ENCODE measurements around the gene TERC. TPM values are rescaled to one million over a fixed set of nuclear protein-coding genes. Genes with fewer than 3 reads are reported as not detected.
"Not testable (repeated sequence)": the region's sequence is repeated elsewhere in the genome, so short reads cannot be mapped to it uniquely, and the experiment has no call there.

TERC gene
- total RNA-seq, 4 donors from 2014 or later, result 19.1 to 93.6 (median 63.7) TPM

DNA sequence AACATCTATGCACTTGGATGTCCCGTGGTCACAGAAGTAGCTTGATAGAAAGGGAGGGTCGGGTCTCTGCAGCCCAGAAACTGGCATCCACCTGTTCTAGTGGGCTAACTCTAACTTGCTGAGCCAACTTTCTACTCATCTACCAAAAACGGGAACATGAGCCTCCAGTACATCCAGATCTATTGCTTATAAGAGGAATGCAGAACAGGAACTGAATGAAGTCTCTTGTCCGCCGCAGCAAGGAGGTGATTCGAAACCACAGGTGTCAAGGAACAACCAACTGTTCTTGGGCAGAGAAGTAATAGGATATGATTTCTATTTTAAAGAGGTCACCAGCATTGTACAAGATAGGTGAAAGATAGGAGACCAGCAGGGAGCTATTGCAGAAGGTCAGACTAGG lies 17.9 kb downstream of the TERC start:
- H3K4me1 ChIP-seq, result peaks cover 0 to 6% (median 3%) of the 10 kb centered on the region in 4 donors
- peaks cover 0 to 13% (median 0%) of the 10 kb centered on the region in 4 donors for H3K27me3 ChIP-seq
- no peak overlapping the region for H3K4me3 ChIP-seq
- 68% methylated on average over 6 of the region's 6 CpGs for WGBS
- H3K9me3 ChIP-seq, result no peaks in the 10 kb centered on the region
- intact Hi-C loops (cut with DNase I), result loop anchor here (5.0 to 10.0 kb wide), 3 partner anchors 80 to 882 kb away; no protein-coding TSS in a partner anchor
- no peak for TF ChIP-seq EP300 (IDR thresholded peaks at IDR 0.05)
- no peak for TF ChIP-seq POLR2A (IDR thresholded peaks at IDR 0.05; ENCODE audit: low read depth)
- TF ChIP-seq CTCF (IDR thresholded peaks at IDR 0.05), result no peak
- no peak for TF ChIP-seq POLR2AphosphoS5 (IDR thresholded peaks at IDR 0.05)
- H3K27ac ChIP-seq (replicated peaks in 1 of 4), result no peak overlapping the region
- no peaks in the 10 kb centered on the region for H3K36me3 ChIP-seq
- no peak for DNase-seq (ENCODE audit: extremely low spot score)

GRCh38 chr3:169744366-169745054 lies 20.4 kb downstream of the TERC start:
- whole genome bisulfite sequencing, result 81% methylated on average over 1 of the region's 1 CpG
- no peak for DNase-seq (ENCODE audit: extremely low spot score)
- peaks cover 0 to 6% (median 3%) of the 10 kb centered on the region in 4 donors for H3K4me1 ChIP-seq
- no peak overlapping the region for H3K27ac ChIP-seq (replicated peaks in 1 of 4)
- peaks cover 0 to 9% (median 0%) of the 10 kb centered on the region in 4 donors for H3K27me3 ChIP-seq
- TF ChIP-seq CTCF (IDR thresholded peaks at IDR 0.05), result peak; percentile 47 to 60 (median 56)
- no peak for TF ChIP-seq POLR2AphosphoS5 (IDR thresholded peaks at IDR 0.05)
- no peak overlapping the region for H3K4me3 ChIP-seq
- intact Hi-C loops (cut with DNase I), result loop anchor here (5.0 to 10.0 kb wide), 3 partner anchors 77 to 880 kb away; no protein-coding TSS in a partner anchor
- H3K9me3 ChIP-seq, result no peaks in the 10 kb centered on the region
- no peaks in the 10 kb centered on the region for H3K36me3 ChIP-seq

- Histone ChIP-seq H3K9me3 (peaks cover 0 to 10% (median 5%) of the 10 kb centered on the region in 4 donors), H3K27ac (replicated peaks in 1 of 4) (no peak overlapping the region), H3K36me3 (no peaks in the 10 kb centered on the region), H3K27me3 (no peaks in the 10 kb centered on the region), H3K4me1 (peaks cover 0 to under 1% (median under 1%) of the 10 kb centered on the region in 4 donors), H3K4me3 (no peak overlapping the region)
- intact Hi-C loops (cut with DNase I), result no loop called here
- 66% methylated on average over 2 of the region's 2 CpGs for WGBS
- no peak for TF ChIP-seq EP300 (IDR thresholded peaks at IDR 0.05)
- TF ChIP-seq CTCF (IDR thresholded peaks at IDR 0.05), result no peak
- no peak for TF ChIP-seq POLR2A (IDR thresholded peaks at IDR 0.05; ENCODE audit: low read depth)
- TF ChIP-seq POLR2AphosphoS5 (IDR thresholded peaks at IDR 0.05), result no peak
- no peak for DNase-seq (ENCODE audit: extremely low spot score)
Observed at GRCh38 chr3:169739067-169739466, 25.8 kb downstream of the TERC start.

DNA sequence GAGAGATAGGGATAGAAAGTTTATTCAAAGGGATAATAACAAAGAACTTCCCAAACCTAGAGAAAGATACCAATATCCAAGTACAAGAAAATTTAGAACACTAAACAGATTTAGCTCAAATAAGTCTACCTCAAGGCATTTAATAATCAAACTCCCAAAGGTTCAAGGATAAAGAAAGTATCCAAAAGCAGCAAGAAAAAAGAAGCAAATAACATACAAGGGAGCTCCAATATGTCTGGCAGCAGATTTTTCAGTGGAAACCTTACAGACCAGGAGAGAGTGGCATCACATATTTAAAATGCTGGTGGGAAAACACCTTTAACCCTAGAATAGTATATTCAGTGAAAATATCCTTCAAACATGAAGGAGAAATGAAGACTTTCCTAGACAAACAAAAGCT lies 33.0 kb downstream of the TERC start:
- H3K9me3 ChIP-seq, result peaks cover 0 to 24% (median 12%) of the 10 kb centered on the region in 4 donors
- intact Hi-C loops (cut with DNase I); H3K27me3 ChIP-seq; H3K4me1 ChIP-seq; DNase-seq (ENCODE audit: extremely low spot score); H3K4me3 ChIP-seq; H3K36me3 ChIP-seq; H3K27ac ChIP-seq (replicated peaks in 1 of 4): not testable (repeated sequence)

- no peaks in the 10 kb centered on the region for H3K27me3 ChIP-seq
- no peak overlapping the region for H3K4me3 ChIP-seq
- no peaks in the 10 kb centered on the region for H3K4me1 ChIP-seq
- DNase-seq (ENCODE audit: extremely low spot score), result no peak
- H3K9me3 ChIP-seq, result no peaks in the 10 kb centered on the region
- TF ChIP-seq EP300 (IDR thresholded peaks at IDR 0.05) (no peak), POLR2A (IDR thresholded peaks at IDR 0.05; ENCODE audit: low read depth) (no peak), CTCF (IDR thresholded peaks at IDR 0.05) (no peak), POLR2AphosphoS5 (IDR thresholded peaks at IDR 0.05) (no peak)
- no peak overlapping the region for H3K27ac ChIP-seq (replicated peaks in 1 of 4)
- H3K36me3 ChIP-seq, result no peaks in the 10 kb centered on the region
- intact Hi-C loops (cut with DNase I), result no loop called here
Observed at GRCh38 chr3:169722724-169723123, 42.1 kb downstream of the TERC start.

- H3K4me3 ChIP-seq; intact Hi-C loops (cut with DNase I); H3K4me1 ChIP-seq; H3K36me3 ChIP-seq; H3K27ac ChIP-seq (replicated peaks in 1 of 4); DNase-seq (ENCODE audit: extremely low spot score); H3K9me3 ChIP-seq; H3K27me3 ChIP-seq: not testable (repeated sequence)
- 91% methylated on average over 4 of the region's 4 CpGs for WGBS
Observed at GRCh38 chr3:169718415-169718814, 46.4 kb downstream of the TERC start.
